Measurements from ENCODE around the gene NLRP14.
A peak's percentile ranks its signal among the peaks of the same experiment; 100 is the strongest.

NLRP14 gene

GRCh38 chr11:6992457-6993417 is 27.5 kb upstream of the NLRP14 start:
- peak; percentile 6 for DNase-seq (ENCODE audit: low read depth)
- H3K4me3 ChIP-seq (ENCODE audit: low read depth, low read length) = no peak overlapping the region
- no peak for TF ChIP-seq CTCF (IDR thresholded peaks at IDR 0.05; ENCODE audit: control insufficient read depth, extremely low read depth, insufficient read depth)

GRCh38 chr11:6995703-6996102 is 24.6 kb upstream of the NLRP14 start:
- no peak overlapping the region for H3K4me3 ChIP-seq (ENCODE audit: low read depth, low read length)
- TF ChIP-seq CTCF (IDR thresholded peaks at IDR 0.05; ENCODE audit: control insufficient read depth, extremely low read depth, insufficient read depth) = no peak
- no peak for DNase-seq (ENCODE audit: low read depth)

DNA sequence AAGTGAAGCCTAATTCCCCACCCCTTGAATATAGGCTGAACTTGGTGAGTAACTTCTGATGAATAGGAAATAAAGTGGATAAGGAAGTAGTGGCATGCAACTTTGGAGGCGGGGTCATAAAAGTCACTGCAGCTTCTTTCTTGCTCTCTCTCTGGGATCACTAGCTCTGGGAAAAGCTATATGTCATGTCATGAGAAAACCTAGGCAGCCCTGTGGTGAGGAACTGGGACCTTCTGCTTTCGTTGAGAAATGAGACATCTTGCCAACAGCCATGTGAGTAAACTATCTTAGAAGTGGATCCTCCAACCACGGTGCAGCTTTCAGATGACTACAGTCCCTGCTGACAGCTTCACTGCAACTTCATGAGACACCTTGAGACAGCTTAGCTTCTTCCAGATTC is 15.8 kb upstream of the NLRP14 start:
- no peak for TF ChIP-seq CTCF (IDR thresholded peaks at IDR 0.05; ENCODE audit: control insufficient read depth, extremely low read depth, insufficient read depth)
- no peak for DNase-seq (ENCODE audit: low read depth)
- H3K4me3 ChIP-seq (ENCODE audit: low read depth, low read length) = no peak overlapping the region

- no peak for DNase-seq (ENCODE audit: low read depth)
- TF ChIP-seq CTCF (IDR thresholded peaks at IDR 0.05; ENCODE audit: control insufficient read depth, extremely low read depth, insufficient read depth) = no peak
- no peak overlapping the region for H3K4me3 ChIP-seq (ENCODE audit: low read depth, low read length)
These were observed 6.2 kb upstream of the NLRP14 start for GRCh38 chr11:7014118-7014517.

DNA sequence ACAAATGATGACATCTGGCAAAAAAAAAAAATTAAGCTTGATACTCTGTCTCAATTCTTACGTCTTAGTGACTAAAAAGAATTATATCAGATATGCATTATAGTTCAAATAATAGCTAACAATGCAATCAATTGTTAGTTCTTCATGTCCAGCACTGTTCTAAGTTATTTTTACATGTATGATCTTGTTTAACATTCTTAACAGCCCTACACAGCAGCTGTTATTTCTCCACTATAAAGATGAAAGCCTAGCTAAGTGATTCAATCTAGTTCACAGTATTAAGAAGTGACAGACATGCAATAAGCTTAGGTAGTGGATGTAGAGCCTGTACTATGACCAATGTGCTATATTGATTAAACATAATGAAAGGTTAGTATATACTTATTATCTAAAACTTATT is 4.3 kb upstream of the NLRP14 start:
- no peak overlapping the region for H3K4me3 ChIP-seq (ENCODE audit: low read depth, low read length)
- no peak for TF ChIP-seq CTCF (IDR thresholded peaks at IDR 0.05; ENCODE audit: control insufficient read depth, extremely low read depth, insufficient read depth)
- DNase-seq (ENCODE audit: low read depth) = no peak

DNA sequence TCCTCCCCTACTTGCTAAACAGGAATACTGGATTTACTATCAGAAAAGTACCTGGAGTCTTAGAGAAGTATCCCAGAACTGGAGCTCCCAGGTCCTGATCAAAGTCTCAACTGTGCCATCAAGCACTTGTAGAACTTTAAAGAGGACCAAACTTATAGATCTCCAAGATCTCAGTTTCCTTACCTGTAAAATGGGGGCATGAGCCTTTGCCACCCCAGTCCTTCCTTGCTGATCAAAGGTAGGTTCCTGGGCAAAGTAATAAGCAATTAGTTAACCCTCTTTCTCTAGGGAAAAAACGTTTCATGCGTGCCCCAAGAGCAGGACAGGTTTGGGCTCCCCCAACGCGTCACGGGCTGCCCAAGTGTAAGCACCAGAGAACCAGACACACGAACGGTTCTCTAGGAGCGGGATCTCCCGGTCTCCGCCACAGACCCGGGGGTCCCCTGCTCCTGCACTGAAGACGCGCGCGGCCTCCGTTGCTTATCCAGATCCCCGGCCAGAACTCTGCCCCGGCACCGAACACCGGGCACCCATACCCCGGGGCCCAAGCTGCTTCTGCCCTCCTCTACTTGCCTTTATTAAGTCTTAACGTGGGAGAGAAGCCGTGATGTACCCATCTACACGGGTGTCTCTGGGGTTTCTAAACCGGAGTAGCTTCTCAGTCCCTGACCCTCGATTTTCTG is 638 bp upstream of the NLRP14 start:
- H3K4me3 ChIP-seq (ENCODE audit: low read depth, low read length) = peak overlapping the region; percentile 72
- no peak for DNase-seq (ENCODE audit: low read depth)
- TF ChIP-seq CTCF (IDR thresholded peaks at IDR 0.05; ENCODE audit: control insufficient read depth, extremely low read depth, insufficient read depth) = no peak
